GM21360 (cell line): Measurements from ENCODE around the gene NTRK3.

ENCODE experiments used
- ATAC-seq: cut with Tn5 transposase; IDR thresholded peaks from one replicate; pipeline ENCODE4 v1.9.1; 2021; ENCODE audit warnings: mild to moderate bottlenecking, moderate library complexity; ENCODE audit not compliant: unreplicated experiment

The NTRK3 gene

DNA sequence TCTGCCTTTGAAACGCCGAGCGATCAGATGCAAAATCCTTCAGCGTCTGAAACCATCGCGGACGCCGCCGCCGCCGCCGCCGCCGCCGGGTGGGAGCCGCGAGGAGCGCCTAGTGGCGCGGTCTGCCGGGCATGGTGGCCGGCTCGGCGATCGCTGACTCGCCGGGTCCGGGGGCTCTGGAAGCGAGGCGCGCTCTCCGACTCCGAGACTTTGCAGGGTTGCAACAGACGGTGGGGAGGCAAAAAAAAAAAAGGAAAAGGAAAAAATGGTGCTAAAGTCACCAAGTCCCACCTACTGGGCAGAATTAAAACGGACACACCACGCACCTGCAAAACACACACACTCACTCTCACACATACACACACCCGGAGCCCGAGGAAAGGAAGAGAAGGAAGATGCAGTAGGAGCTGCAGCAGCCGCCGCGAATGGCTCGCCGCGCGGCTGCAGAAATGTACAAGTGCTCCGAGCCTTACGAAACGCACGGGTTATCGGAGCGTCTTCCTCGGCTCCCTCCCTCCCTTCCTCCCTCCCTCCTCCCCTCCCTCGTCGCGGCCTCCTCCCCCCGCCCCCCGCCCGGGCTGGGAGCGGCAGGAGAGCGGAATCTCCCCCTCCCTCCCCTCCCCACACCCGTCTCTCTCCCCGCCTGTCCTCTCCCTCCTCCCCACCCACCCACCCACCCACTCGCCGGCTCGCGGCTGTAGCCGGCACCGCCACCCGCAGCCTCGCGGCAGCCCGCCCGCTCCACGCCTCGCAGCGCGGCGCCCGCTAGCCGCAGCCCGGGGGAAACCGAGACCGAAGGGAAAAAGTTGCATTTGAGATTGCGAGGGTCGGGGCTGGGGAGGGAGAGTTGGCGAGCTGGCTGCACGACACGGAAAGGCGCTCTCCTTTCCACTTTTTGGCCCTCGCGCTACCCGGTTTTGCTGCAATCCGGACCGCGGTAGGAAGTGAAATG lies at the start of gene NTRK3:
Gene NTRK3 (minus strand): TSS at position 461 of the 952 bp plus-strand sequence. CDS start 586 bp downstream, outside the sequence.
- no peak for ATAC-seq

- no peak for ATAC-seq
Measured at GRCh38 chr15:88303395-88303794, 46.9 kb upstream of the NTRK3 start.

- no peak for ATAC-seq
Measured at GRCh38 chr15:88302373-88302772, 45.8 kb upstream of the NTRK3 start.

DNA sequence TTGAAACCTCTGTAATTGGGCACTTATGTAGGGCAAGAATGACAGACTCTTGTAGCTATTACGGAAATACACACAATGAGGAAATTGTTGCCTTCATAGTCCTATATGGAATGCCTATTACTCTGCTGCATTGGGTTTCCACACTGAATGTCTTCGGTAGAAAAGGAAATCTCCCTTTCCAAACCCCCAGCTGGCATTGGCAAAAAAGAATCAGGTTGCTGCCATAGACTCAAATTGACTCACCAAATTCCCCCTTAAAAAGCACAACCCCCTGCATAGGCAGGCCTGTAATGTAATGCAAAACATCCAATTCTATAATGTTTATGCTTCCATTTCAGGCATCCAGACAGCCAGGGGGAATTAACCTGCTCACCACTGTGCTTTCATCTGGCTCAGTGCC lies 44.8 kb upstream of the NTRK3 start:
- ATAC-seq: no peak

DNA sequence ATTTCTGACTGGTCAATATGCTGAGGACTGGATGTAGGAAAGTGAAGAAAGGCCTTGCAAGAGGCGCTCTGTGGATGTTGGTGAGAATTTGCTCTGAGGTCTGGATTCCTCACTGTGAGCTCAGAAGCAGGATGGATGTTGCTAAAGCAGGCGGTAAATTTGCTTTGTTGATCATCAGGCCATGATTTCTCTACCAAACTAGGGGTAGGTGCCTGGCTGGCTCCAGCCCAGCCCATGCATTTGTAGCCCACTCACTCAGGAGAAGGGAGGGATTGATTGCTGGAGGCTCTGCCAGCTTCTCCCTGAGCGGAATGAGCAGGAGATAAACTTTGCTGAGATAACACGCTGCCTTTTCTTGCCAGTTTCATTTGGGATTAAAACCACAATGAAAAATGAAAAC lies 44.3 kb upstream of the NTRK3 start:
- ATAC-seq: no peak

DNA sequence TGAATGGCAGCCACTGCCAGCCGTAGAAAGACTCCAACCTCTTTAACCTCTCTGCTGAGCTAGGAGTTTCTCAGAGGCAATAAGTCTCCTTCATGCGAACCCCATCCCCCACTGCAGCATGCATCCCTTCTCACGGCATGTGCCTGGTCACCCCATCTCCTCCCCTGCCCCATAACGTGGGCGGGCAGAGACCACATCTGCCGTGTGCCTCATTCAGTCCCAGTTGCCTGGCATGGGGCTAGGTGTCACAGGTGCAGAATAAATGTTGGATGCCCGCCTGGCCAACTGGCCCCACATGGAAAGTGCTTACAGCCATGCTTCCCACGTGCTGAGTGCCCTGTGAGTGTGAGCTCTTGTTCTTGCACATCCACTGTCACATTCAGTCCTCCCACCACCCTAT lies 43.5 kb upstream of the NTRK3 start:
- no peak for ATAC-seq

GRCh38 chr15:88299497-88299896 lies 43.0 kb upstream of the NTRK3 start:
- ATAC-seq: no peak

DNA sequence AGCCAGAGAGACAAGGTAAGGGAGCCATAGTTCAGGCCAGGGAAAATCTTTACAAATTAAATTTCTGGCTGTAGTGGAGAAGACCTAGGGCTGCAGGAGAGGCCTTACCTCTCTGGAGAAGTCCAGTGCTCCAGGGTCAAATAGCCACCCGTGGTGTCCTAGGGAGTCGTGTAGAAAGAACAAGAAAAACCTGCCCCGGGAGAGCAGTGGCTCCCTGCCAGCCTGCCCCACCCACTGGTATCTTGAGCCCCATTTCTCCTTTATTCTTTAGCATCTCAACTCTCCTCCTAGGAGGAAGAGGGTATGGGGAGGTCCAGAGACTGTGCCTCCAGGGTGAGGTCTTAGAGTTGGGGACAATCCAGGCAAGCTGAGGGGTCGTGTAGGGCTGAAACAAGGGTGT lies 32.1 kb upstream of the NTRK3 start:
- no peak for ATAC-seq

DNA sequence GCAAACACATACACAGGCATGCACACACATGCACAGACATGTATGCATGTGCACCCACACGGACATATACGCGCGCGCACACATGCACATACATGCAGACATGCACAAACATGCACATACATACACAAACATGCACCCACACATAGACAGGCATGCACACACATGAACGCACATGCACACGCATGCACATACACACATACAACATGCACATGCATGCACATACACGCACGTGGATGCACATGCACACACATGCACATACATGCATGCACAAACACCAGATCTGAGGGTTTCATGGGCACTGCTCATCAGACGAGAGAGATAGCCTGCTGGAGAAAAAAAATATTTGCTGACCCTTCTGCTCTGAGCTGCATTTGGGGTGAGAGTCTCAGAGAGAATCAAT lies 31.7 kb upstream of the NTRK3 start:
- no peak for ATAC-seq

DNA sequence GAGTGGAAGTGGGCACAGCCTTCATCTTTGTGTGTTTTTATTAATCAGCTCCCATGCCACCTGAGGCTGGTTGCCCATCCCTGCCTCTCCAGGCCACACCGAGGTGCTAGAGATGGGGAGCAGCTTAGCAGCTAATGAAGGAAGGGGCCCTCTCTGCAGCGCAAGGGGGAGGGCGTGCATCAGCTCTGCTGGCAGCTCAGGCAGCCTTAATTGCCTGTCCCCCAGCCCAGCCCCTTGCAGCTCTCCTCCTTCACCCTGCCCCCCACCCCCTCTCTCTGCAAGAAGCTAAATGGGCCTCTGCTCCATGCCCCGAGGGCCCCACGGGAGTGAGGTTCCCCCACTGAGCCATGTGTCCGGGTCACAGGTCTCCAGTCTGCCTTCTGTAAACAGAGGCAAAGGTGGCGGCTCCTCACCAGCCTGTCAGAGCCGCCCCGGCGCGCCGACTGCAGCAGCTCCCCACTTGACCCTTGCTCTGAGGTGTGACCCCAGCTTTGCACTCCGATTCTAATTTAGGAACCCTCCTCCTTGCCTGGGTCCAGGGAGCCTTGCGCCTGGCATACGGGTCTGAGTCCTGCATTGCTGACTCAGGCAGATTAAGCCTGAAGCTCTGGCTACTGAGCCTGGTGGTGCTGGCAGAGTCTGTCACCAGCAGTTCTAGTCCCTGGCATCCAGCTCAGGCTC lies 27.9 kb upstream of the NTRK3 start:
- no peak for ATAC-seq

DNA sequence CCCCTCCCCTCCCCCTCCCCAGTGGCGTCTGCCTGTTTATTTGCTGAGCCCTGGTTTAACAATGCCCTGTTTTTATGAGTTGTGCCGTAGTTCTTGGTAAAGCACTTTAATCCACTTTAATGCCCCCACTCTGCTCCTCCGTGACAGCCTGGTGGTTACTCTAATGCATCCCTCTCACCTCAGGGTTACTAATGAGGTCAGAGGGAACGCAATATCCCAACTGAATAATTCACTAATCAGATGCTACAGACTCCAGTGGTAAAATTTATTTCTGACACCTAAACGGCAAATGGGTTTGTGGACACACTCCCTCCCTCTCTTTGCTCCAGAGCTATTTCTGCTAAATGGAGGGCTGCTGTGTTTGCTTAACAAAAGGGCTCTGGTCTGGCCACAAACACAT lies 26.1 kb upstream of the NTRK3 start:
- no peak for ATAC-seq

DNA sequence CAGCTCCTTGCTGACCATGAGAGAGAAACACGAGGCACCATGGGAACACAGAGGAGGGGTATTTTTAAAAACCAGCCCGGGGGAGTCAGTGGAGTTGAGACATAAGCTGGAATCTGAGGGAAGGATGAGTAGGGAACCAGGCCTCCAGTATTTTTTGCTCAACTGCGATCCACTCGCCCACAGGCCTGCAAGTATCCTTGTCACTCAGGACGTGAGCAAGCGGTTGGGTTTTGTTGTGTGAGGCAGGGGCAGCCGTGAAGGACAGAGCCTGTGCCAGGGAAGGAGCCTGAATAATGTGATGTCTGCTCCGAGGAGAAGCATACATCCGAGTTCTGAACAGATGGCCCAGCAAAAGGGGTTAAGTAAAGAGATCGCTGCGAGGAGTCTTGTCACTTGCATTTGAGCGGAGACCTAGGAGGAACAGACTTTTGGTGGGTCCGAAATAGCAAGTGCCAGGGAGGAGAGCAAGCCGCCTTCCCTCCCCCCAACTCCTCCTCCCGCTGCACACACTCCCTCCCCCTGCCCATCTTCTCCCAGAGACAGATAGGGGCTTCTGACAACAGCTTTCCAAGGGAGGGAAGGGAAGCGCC lies 20.4 kb upstream of the NTRK3 start:
- ATAC-seq: no peak

- ATAC-seq: no peak
Measured at GRCh38 chr15:88275804-88276203, 19.3 kb upstream of the NTRK3 start.

- peak; percentile 87 for ATAC-seq
Measured at GRCh38 chr15:88274553-88275460, 18.3 kb upstream of the NTRK3 start.

DNA sequence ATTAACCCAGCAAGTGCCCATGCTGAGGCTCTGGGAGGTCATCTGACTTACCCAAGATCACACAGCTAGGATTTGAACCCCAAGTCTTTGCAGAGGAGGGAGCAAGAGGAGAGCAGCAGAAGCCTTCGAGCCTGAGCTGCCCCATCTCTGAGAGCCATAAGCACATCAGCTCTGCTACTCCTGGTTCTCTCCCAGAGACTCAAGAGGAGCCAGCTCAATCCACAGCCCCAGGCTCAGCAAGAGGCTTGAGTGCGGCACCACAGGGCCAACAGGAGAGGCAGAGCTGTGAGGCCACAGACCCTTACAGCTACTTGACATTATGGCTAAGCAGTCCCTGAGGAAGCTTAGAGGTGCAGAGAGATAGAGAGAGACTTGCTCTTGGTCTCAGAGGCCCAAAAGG lies 15.9 kb upstream of the NTRK3 start:
- no peak for ATAC-seq

- no peak for ATAC-seq
Measured at GRCh38 chr15:88269356-88270062, 13.0 kb upstream of the NTRK3 start.

DNA sequence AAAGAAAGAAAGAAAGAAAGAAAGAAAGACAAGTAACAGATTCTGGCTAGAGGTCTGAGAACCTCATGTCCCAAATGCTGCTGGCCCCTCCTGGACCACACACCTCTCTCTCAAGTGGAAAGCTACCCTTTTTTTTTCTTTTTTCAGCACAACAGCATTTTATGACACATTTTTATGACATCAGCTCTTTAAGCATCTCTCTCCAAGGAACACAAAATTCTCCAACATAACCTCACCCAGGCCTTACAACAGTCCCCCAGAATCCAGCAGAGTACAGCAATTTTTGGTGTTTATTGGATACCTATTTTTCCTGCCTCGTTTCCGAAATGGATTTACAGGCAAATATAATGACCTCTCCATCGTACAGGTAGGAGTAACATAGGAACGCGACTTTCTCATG lies 11.2 kb upstream of the NTRK3 start:
- ATAC-seq: no peak

GRCh38 chr15:88266170-88266569 lies 9.6 kb upstream of the NTRK3 start:
- ATAC-seq: no peak

DNA sequence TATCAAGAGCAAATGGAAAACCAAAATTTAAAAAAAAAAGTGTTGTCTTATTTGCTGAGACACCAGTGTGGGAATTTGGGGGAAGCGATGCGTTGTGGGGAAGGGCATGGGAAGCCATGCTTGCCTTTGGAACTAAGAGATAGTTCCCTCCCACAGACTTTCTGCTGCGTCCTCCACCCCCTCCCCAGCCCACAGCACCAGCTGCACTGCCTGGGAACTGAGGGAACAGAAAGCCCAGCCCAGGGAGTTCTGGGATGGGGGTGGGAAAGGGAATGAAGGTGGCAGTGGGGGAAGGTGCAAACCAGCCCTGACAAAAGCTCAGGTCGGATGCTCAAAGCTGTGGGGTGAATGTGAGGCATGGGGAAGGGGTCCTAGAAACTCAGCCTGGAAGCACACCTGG lies 8.1 kb upstream of the NTRK3 start:
- no peak for ATAC-seq

GRCh38 chr15:88262064-88262463 lies 5.5 kb upstream of the NTRK3 start:
- ATAC-seq: no peak
